IMR-90 (cell line): ENCODE measurements around the gene WDR1. TPM values are rescaled to one million over a fixed set of nuclear protein-coding genes. Genes with fewer than 3 reads are reported as not detected.

ENCODE experiments used
- ATAC-seq: fragments of 200-7000 bp; cut with Tn5 transposase; 2 replicates; pipeline ENCODE4 v1.9.1; 2020; ENCODE audit warnings: low read depth, mild to moderate bottlenecking, moderate library complexity
- BruUV-seq: library from RNA; stranded (reverse); fragments of 400-500 nt; replicated peaks from 2 replicates; lab custom pipeline; 2021; lab: Mats Ljungman, UMichigan
- CTCF ChIA-PET: fragments of 300-600 bp; formaldehyde crosslinking; extraction: SDS; loops from one replicate; lab custom pipeline; 2021; ENCODE audit warnings: antibody characterized with exemption; lab: Yijun Ruan, JAX
- POLR2A ChIA-PET: fragments of 300-600 bp; sonication (Branson Sonifier 250); formaldehyde crosslinking; loops from one replicate; lab custom pipeline; 2022; ENCODE audit warnings: antibody characterized with exemption; ENCODE audit not compliant: unreplicated experiment; lab: Charles Lee
- DNase-seq: peaks from one replicate; pipeline ENCODE4 v3.0.0; 2013
- H2AFZ ChIP-seq: replicated peaks from 2 replicates; pipeline ENCODE3; 2013; ENCODE audit warnings: low read length, mild to moderate bottlenecking; ENCODE audit not compliant: poor library complexity
- H2AK5ac ChIP-seq: 2 replicates; pipeline ENCODE4 v1.6.1; 2013; ENCODE audit warnings: low read depth, low read length, inconsistent platforms
- H2AK9ac ChIP-seq: replicated peaks from 2 replicates; pipeline ENCODE3; 2013; ENCODE audit warnings: mild to moderate bottlenecking, low read depth, low read length, moderate library complexity; ENCODE audit not compliant: poor library complexity
- H2BK120ac ChIP-seq: 2 replicates; pipeline ENCODE4 v1.6.1; 2013; ENCODE audit warnings: low read depth, low read length, inconsistent platforms
- H2BK15ac ChIP-seq: 3 replicates; pipeline ENCODE4 v1.6.1; 2013; ENCODE audit warnings: low read depth, low read length, inconsistent platforms
- H2BK20ac ChIP-seq: 2 replicates; pipeline ENCODE4 v1.6.1; 2013; ENCODE audit warnings: low read depth, mild to moderate bottlenecking, inconsistent platforms, low read length, moderate library complexity
- H2BK5ac ChIP-seq: 2 replicates; pipeline ENCODE4 v1.6.1; 2013; ENCODE audit warnings: mild to moderate bottlenecking, low read depth, low read length, inconsistent platforms; ENCODE audit not compliant: poor library complexity, severe bottlenecking
- H3K14ac ChIP-seq: replicated peaks from 2 replicates; pipeline ENCODE4 v1.6.1; 2013; ENCODE audit warnings: low read depth, low read length, inconsistent platforms
- H3K18ac ChIP-seq: 2 replicates; pipeline ENCODE4 v1.6.1; 2013; ENCODE audit warnings: low read depth, low read length, control low read depth
- H3K23ac ChIP-seq: 2 replicates; pipeline ENCODE4 v1.6.1; 2013; ENCODE audit warnings: low read depth, low read length, inconsistent platforms
- H3K27ac ChIP-seq: 2 replicates; pipeline ENCODE4 v1.5.1; 2013; ENCODE audit warnings: mild to moderate bottlenecking, control low read depth, low read length; ENCODE audit not compliant: insufficient read depth
- H3K27me3 ChIP-seq: 2 replicates; pipeline ENCODE4 v1.6.1; 2013; ENCODE audit warnings: low read length; ENCODE audit not compliant: control insufficient read depth, insufficient read depth
- H3K36me3 ChIP-seq: 2 replicates; pipeline ENCODE4 v1.6.1; 2013; ENCODE audit warnings: low read length, mixed read lengths; ENCODE audit not compliant: control insufficient read depth, insufficient read depth
- H3K4ac ChIP-seq: 2 replicates; pipeline ENCODE4 v1.6.1; 2013; ENCODE audit warnings: low read depth, low read length, inconsistent platforms
- H3K4me1 ChIP-seq: 2 replicates; pipeline ENCODE4 v1.6.1; 2013; ENCODE audit warnings: low read length, mixed read lengths; ENCODE audit not compliant: control insufficient read depth, insufficient read depth
- H3K4me2 ChIP-seq: 2 replicates; pipeline ENCODE4 v1.6.1; 2013; ENCODE audit warnings: low read depth, mild to moderate bottlenecking, control low read depth, low read length, moderate library complexity
- H3K4me3 ChIP-seq: 2 replicates; pipeline ENCODE4 v1.5.1; 2013; ENCODE audit warnings: low read depth, mild to moderate bottlenecking, control low read depth, low read length, moderate library complexity; ENCODE audit not compliant: insufficient read depth
- H3K56ac ChIP-seq: 2 replicates; pipeline ENCODE4 v1.6.1; 2013; ENCODE audit warnings: low read length, inconsistent platforms; ENCODE audit not compliant: insufficient read depth; ENCODE audit errors: extremely low read depth
- H3K79me1 ChIP-seq, 2 experiments: 2 replicates each; pipeline ENCODE4 v1.6.1; 2013; ENCODE audit warnings: low read length in 2 of 2, inconsistent platforms in 1 of 2, low read depth in 1 of 2
- H3K9ac ChIP-seq: 2 replicates; pipeline ENCODE4 v1.6.1; 2013; ENCODE audit warnings: low read depth, low read length, control low read depth
- H3K9me1 ChIP-seq: 2 replicates; pipeline ENCODE4 v1.6.1; 2013; ENCODE audit warnings: low read length, inconsistent platforms; ENCODE audit not compliant: insufficient read depth
- H3K9me3 ChIP-seq: 2 replicates; pipeline ENCODE4 v1.6.1; 2013; ENCODE audit warnings: low read length; ENCODE audit not compliant: control insufficient read depth, insufficient read depth
- H4K20me1 ChIP-seq: 2 replicates; pipeline ENCODE4 v1.6.1; 2013; ENCODE audit warnings: low read length, inconsistent platforms; ENCODE audit not compliant: insufficient read depth
- H4K5ac ChIP-seq: 2 replicates; pipeline ENCODE4 v1.6.1; 2013; ENCODE audit warnings: mild to moderate bottlenecking, low read depth, low read length, control low read depth
- H4K8ac ChIP-seq, 2 experiments: 2 replicates each; pipeline ENCODE4 v1.6.1; 2013; ENCODE audit warnings: low read depth in 2 of 2, low read length in 2 of 2, control low read depth in 1 of 2, inconsistent platforms in 1 of 2
- H4K91ac ChIP-seq: 2 replicates; pipeline ENCODE4 v1.6.1; 2013; ENCODE audit warnings: low read depth, low read length, inconsistent platforms; ENCODE audit not compliant: insufficient read depth
- BHLHE40 ChIP-seq: fragments of 150-350 bp; IDR thresholded peaks from 2 replicates; pipeline ENCODE4 v1.6.1; 2016; ENCODE audit warnings: mild to moderate bottlenecking, low read depth, low read length
- CEBPB ChIP-seq: IDR thresholded peaks from 2 replicates; pipeline ENCODE4 v1.6.1; 2012; ENCODE audit warnings: low read depth, low read length, improper control_type of control experiment
- CHD1 ChIP-seq: IDR thresholded peaks from 2 replicates; pipeline ENCODE4 v1.6.1; 2012; ENCODE audit warnings: low read depth, low read length, improper control_type of control experiment
- FOS ChIP-seq: fragments of 150-350 bp; IDR thresholded peaks from 2 replicates; pipeline ENCODE4 v1.6.1; 2016; ENCODE audit warnings: low read depth, low read length
- MAFK ChIP-seq: IDR thresholded peaks from 2 replicates; pipeline ENCODE4 v1.6.1; 2012; ENCODE audit warnings: low read depth, low read length, improper control_type of control experiment
- MAZ ChIP-seq: IDR thresholded peaks from 2 replicates; pipeline ENCODE4 v1.6.1; 2012; ENCODE audit warnings: low read depth, mild to moderate bottlenecking, low read length, improper control_type of control experiment, moderate library complexity, borderline replicate concordance
- MXI1 ChIP-seq: IDR thresholded peaks from 2 replicates; pipeline ENCODE4 v1.6.1; 2012; ENCODE audit warnings: low read depth, mild to moderate bottlenecking, low read length, moderate library complexity, borderline replicate concordance
- NFE2L2 ChIP-seq: fragments of 150-350 bp; IDR thresholded peaks from 2 replicates; pipeline ENCODE4 v1.6.1; 2016; ENCODE audit warnings: low read depth, mild to moderate bottlenecking, low read length
- POLR2A ChIP-seq: IDR thresholded peaks from 2 replicates; pipeline ENCODE4 v1.6.1; 2012; ENCODE audit warnings: mild to moderate bottlenecking, low read depth, low read length
- RAD21 ChIP-seq: IDR thresholded peaks from 2 replicates; pipeline ENCODE4 v1.6.1; 2012; ENCODE audit warnings: low read length, improper control_type of control experiment
- RCOR1 ChIP-seq: IDR thresholded peaks from 2 replicates; pipeline ENCODE4 v1.6.1; 2012; ENCODE audit warnings: mild to moderate bottlenecking, low read length, improper control_type of control experiment; ENCODE audit not compliant: insufficient replicate concordance
- RFX5 ChIP-seq: IDR thresholded peaks from 2 replicates; pipeline ENCODE4 v1.8.0; 2012; ENCODE audit warnings: low read depth, mild to moderate bottlenecking, low read length, moderate library complexity
- SMC3 ChIP-seq: fragments of 150-350 bp; IDR thresholded peaks from 2 replicates; pipeline ENCODE4 v1.6.1; 2016; ENCODE audit warnings: low read depth, mild to moderate bottlenecking, antibody characterized with exemption, low read length, moderate library complexity
- WGBS, 2 experiments: methylation state at CpG; one replicate each; pipeline versions ENCODE4 v1.1.5 to v1.1.7; 2013; ENCODE audit warnings: missing lambda C conversion rate in 2 of 2; ENCODE audit not compliant: insufficient read length in 1 of 2; ENCODE audit errors: extremely low coverage in 2 of 2; 5-methylcytosine and 5-hydroxymethylcytosine counted together
- dilution Hi-C: fragments of 300-500 bp; cut with HindIII; formaldehyde crosslinking; loops from one replicate; pipeline ENCODE4 v1.14.3; 2018; ENCODE audit warnings: low sequenced_read_pairs; ENCODE audit not compliant: unreplicated experiment
- in situ Hi-C: fragments of 300-500 bp; cut with MboI; formaldehyde crosslinking; loops from 3 replicates; pipeline ENCODE4 v1.14.3; 2019; ENCODE audit warnings: low sequenced_read_pairs, inconsistent platforms, mixed read lengths
- intact Hi-C: fragments of 100-400 bp; cut with micrococcal nuclease; formaldehyde crosslinking; loops from 2 replicates; pipeline ENCODE4 v1.10.0; 2022
- polyA plus RNA-seq, 3 experiments: library from polyadenylated mRNA; depleted of rRNA; stranded (reverse); fragments of >200 nt; gene quantifications; 2 replicates each; pipeline ENCODE4 v1.2.3, GENCODE V29; 2012; ENCODE audit warnings: low replicate concordance in 1 of 3
- total RNA-seq: library from RNA; depleted of rRNA; stranded (reverse); fragments of >200 nt; gene quantifications from 2 replicates; pipeline ENCODE4 v1.2.3, GENCODE V29; 2012
- TF ChIP-seq, protein P1 (sequence below): fragments of 150-350 bp; IDR thresholded peaks from 2 replicates; pipeline ENCODE4 v1.6.1; 2016; ENCODE audit warnings: low read depth, mild to moderate bottlenecking, low read length, moderate library complexity, borderline replicate concordance
- TF ChIP-seq, protein P2 (sequence below): fragments of 150-350 bp; IDR thresholded peaks from 2 replicates; pipeline ENCODE4 v1.6.1; 2017; ENCODE audit warnings: mild to moderate bottlenecking, antibody characterized with exemption, low read length, low read depth
- TF ChIP-seq, protein P3 (sequence below): conservative IDR thresholded peaks from 2 replicates; pipeline ENCODE4 v1.5.1; 2012; ENCODE audit warnings: mild to moderate bottlenecking, low read depth, low read length, improper control_type of control experiment

Gene WDR1
- total and polyA plus RNA-seq, 2 of the 4 experiments (the other 2 are of a cell fraction) = 725 to 992 TPM

DNA sequence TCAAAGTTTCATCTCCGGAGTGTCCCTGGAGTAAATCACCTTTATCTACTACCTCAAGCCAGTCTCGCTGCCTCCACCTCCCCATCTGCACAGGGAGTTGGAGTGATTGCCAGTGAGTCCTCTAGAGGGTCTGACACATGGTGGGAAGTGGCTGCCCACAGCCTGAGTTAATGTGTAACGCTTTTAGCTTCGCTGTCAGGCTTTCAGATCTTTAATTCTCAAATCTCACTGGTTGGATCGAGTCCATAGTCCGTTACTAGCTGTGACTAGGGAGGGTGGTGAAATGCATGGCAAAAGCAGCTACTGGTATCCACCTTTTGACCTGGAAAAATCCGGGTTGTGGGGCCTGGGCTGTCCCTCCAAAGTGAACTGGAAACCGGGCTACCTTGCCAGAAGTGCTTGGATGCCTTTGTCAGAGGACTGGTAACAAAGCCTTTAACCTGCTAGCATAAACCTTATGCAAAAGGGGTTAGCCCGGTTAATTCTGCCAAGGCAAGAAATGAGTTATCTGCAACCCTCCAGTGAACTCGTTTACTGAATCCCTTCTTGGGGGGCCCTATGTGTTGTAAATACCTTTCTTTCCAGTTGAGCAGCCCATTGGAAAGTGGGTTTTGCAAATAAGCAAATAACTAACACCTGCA is 5.1 kb upstream of the WDR1 start:
- no peak overlapping the region for H3K14ac ChIP-seq
- H3K9me3 ChIP-seq = no peaks in the 10 kb centered on the region; the same call in 1 of the 2 replicates
- H4K5ac ChIP-seq = no peak overlapping the region
- in situ Hi-C loops (no loop called here), dilution Hi-C loops (no loop called here), intact Hi-C loops (no loop called here)
- POLR2A ChIA-PET = no interaction called here
- H2BK20ac ChIP-seq = no peak overlapping the region
- peaks cover 0 to 6% of the 10 kb centered on the region in 2 experiments; a peak in 3 of 4 replicates for H3K79me1 ChIP-seq
- H3K18ac ChIP-seq = no peak overlapping the region
- H2BK15ac ChIP-seq = no peak overlapping the region
- DNase-seq = no peak
- TF ChIP-seq SMC3 (no peak), RFX5 (no peak), FOS (no peak), MAZ (no peak), RAD21 (no peak), CEBPB (no peak), MAFK (no peak), BHLHE40 (no peak), NFE2L2 (no peak), RCOR1 (no peak), MXI1 (no peak), POLR2A (no peak), CHD1 (no peak)
- TF ChIP-seq, protein P1, sequence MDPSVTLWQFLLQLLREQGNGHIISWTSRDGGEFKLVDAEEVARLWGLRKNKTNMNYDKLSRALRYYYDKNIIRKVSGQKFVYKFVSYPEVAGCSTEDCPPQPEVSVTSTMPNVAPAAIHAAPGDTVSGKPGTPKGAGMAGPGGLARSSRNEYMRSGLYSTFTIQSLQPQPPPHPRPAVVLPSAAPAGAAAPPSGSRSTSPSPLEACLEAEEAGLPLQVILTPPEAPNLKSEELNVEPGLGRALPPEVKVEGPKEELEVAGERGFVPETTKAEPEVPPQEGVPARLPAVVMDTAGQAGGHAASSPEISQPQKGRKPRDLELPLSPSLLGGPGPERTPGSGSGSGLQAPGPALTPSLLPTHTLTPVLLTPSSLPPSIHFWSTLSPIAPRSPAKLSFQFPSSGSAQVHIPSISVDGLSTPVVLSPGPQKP = no peak
- TF ChIP-seq, protein P2, sequence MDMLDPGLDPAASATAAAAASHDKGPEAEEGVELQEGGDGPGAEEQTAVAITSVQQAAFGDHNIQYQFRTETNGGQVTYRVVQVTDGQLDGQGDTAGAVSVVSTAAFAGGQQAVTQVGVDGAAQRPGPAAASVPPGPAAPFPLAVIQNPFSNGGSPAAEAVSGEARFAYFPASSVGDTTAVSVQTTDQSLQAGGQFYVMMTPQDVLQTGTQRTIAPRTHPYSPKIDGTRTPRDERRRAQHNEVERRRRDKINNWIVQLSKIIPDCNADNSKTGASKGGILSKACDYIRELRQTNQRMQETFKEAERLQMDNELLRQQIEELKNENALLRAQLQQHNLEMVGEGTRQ = no peak
- TF ChIP-seq, protein P3, sequence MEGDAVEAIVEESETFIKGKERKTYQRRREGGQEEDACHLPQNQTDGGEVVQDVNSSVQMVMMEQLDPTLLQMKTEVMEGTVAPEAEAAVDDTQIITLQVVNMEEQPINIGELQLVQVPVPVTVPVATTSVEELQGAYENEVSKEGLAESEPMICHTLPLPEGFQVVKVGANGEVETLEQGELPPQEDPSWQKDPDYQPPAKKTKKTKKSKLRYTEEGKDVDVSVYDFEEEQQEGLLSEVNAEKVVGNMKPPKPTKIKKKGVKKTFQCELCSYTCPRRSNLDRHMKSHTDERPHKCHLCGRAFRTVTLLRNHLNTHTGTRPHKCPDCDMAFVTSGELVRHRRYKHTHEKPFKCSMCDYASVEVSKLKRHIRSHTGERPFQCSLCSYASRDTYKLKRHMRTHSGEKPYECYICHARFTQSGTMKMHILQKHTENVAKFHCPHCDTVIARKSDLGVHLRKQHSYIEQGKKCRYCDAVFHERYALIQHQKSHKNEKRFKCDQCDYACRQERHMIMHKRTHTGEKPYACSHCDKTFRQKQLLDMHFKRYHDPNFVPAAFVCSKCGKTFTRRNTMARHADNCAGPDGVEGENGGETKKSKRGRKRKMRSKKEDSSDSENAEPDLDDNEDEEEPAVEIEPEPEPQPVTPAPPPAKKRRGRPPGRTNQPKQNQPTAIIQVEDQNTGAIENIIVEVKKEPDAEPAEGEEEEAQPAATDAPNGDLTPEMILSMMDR = no peak
- H3K4me1 ChIP-seq = peaks cover 8% of the 10 kb centered on the region
- no peak overlapping the region for H4K91ac ChIP-seq
- no peaks in the 10 kb centered on the region for H4K20me1 ChIP-seq
- H2AK5ac ChIP-seq = no peak overlapping the region
- 60% methylated on average over 1 of the region's 10 CpGs; no CpG with 5 or more reads in 1 of the 2 experiments for WGBS, 2 experiments
- H3K9me1 ChIP-seq = peaks cover 3% of the 10 kb centered on the region; the same call in 1 of the 2 replicates
- H3K9ac ChIP-seq = no peak overlapping the region
- no peak overlapping the region for H3K4ac ChIP-seq
- no peak for ATAC-seq
- H3K4me2 ChIP-seq = no peak overlapping the region
- H3K56ac ChIP-seq = no peak overlapping the region
- no peak overlapping the region for H2BK120ac ChIP-seq
- H2AK9ac ChIP-seq = no peak overlapping the region
- peaks cover 5% of the 10 kb centered on the region; the same call in 1 of the 2 replicates for H3K27me3 ChIP-seq
- H3K23ac ChIP-seq = no peak overlapping the region
- H3K27ac ChIP-seq = no peak overlapping the region
- H3K36me3 ChIP-seq = no peaks in the 10 kb centered on the region
- no peak overlapping the region for H3K4me3 ChIP-seq
- H4K8ac ChIP-seq = no peak overlapping the region
- BruUV-seq = no TSS peak
- H2BK5ac ChIP-seq = no peak overlapping the region
- CTCF ChIA-PET = no interaction called here
- H2AFZ ChIP-seq = no peak overlapping the region
